Stimulated activated CD4-positive, alpha-beta T cell treated with anti-CD3 and anti-CD28 coated beads, Interleukin-12 subunit alpha, Interleukin-12 subunit beta, amount 100 ng/mL, for 48 hours (primary cell): ENCODE data around the gene MICAL2.

Experiments used
- DNase-seq, 3 donors: peaks; one replicate each; pipeline ENCODE4 v3.0.0-alpha.2; 2020; ENCODE audit warnings: low read depth in 2 of 3, low spot score in 1 of 3

MICAL2 gene

DNA sequence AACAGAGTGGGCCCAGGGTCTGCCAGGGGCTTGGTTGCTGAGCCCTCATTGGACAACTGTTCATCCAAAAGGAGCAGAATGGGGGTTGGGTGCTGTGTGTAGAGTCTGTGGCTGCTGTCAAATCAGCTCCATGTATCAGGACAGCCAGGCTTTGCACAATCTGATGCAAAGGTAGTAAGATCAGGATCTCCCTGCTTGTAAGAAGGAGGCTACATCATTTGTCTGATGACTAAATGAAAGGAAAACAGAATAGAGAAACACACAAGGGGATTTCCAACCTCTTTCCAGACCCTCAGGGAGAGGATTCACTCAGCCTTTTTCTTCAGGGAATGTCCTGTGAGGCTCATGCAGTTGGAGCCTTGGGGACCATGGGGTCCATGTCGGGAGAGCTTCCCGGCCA, 7.2 kb downstream of the MICAL2 start:
- no peak for DNase-seq

DNA sequence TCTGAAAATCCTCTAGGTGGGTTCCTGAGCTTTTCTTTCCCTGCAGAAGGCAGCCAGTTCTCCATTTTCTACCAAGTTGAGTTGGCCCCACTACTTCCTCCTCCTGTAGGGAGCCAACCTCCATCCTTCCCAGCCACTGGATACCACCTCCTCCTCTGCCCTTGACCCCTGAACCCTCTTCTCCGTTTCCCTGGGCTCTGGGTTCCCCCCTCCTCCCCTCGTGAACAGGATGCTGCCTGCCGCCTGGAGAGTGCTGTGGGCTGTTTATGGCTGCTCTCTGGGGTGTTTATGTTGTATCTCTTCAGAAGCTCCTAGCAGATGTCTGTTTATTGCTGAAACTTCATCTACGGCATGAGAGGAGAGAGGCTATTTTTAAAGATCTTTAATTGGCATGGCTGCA, 8.6 kb downstream of the MICAL2 start:
- DNase-seq: no peak

DNA sequence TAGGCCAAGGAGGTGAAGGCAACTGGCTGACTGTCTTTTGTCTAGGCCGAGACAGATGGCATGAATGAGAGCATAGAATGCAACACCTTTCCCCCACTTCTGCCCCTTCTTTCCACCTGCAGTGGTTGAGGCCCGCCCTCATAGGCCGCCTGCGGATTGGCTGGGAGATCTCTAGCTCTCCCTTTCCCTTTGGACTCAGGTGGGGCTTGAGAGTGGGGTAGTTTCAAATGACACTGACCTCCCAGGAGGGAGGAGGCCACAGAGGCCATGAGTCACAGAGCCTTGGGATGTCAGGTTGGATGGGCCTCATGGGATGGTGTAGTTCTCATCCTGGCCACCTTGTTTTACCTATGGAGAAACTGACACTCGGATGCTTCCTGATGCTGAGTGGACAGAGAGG, 9.1 kb downstream of the MICAL2 start:
- DNase-seq: no peak

DNA sequence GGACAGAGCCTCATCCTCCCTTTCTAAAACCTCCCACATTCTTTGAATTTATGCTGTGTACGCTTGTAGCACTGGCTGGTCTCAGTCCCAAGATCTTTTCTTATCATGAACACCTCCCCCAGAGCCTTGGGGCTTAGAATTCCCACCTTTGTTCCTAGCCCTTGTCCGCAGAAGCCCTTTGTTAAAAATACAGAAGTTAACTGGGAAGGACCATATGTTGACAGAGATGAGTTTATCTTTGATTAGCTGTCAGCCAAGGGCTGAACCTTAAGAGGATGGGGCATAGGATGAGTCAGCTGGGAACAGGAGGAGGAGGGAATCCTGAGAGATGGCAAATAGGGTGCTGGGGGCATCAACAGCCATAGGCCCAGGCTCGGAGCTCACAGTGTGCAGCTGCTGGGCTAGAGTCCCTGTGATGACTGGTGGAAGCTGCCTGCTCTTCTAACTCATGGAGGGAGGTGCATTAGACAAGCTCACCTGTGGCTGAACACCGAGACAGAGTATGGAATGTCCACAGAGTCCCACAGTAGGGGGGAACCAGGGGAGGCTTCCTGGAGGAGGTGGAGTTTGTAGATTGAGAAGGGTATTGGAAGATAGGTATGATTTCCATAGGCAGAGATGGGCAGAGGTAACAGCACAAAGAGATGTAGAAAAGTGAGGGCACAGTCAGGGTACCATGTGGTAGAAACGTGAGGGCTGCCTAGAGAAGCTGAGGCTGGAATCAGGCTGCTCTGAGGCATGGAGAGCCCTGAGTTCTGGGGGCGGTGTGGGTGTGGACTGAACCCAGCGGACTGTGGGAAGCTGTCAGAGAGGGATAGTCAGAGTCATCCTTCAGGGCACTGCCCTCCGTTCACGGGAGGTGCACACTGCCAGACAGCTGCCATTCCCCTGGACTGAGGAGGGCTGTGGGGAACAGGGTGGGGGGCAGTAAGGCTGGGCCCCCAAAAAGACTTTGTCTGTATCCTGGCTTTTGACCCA, 9.9 kb downstream of the MICAL2 start:
- DNase-seq: no peak

DNA sequence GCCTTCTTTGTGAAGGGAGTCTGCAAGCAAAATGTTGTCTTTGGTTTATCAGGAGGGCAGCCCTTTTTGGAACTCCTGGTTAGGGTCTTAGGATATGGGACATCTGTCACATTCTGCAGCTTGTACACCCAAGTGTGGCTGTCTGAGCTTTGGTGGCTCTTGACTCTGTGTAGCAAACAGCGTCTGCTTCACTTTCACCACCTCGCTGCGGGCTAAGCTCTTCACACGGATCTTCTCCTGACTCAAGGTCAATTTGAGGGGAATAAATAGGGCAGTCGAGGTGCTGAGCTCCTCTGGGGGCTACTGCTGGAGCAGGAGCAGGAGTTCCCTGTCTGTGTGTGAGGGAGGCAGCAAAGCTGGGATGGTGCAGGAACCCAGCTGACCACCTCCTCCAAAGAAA, 10.6 kb downstream of the MICAL2 start:
- DNase-seq: no peak

DNA sequence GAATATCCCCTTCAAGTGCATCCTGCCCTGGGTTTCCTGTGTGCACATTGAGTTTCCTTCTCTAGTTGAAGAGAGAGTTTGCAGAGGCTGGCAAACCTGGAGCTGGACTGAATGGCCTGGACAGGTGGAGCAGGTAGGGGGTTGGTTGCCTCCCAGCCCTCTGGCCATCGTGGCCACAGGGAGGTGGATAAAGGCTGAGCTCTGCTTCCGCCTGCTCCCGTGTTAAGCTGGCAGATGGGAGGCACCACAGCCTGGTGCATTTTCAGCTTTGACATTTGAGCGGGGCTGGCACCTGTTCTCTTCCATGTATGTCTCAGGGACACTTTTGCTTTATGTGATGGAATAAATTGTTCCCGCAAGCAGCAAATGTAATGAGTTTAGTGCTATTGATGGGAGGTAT, 11.1 kb downstream of the MICAL2 start:
- no peak for DNase-seq

DNA sequence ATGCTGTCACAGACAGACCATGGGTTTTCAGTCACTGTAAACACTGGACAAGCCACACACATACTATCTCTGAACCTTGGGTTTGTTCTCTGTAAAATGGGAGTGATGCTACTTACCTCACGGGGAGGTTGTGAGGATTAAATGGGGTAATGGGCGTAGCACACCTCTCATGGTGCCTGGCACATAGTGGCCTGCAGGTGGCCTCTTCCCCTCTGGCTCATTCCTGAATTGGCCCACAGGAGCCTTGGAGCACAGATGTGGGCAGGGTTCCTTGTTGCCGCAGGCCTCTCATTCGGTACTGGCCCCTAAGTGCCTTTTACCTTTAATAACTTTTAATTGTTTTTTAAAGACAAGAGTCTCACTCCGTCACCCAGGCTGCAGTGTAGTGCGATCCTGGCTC, 11.7 kb downstream of the MICAL2 start:
- no peak for DNase-seq

DNA sequence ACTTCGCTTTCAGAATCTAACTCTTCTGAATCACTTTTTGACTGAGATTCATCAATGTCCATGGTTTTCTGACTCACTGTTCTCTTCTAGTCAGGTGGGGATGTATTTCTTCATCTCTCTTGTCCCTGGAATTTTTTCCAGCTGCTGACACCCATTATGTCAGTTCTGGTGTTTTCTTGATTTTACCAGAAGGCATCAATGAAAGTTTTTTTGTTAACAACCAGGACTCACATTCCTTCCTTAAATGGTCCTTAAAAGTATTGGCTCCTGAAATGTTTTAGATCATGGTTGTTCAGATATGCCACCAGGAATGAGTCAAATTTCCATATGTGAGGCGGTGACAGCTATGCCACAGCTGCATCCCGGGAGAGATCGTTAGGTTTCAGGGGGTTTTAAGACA, 12.9 kb downstream of the MICAL2 start:
- no peak for DNase-seq

DNA sequence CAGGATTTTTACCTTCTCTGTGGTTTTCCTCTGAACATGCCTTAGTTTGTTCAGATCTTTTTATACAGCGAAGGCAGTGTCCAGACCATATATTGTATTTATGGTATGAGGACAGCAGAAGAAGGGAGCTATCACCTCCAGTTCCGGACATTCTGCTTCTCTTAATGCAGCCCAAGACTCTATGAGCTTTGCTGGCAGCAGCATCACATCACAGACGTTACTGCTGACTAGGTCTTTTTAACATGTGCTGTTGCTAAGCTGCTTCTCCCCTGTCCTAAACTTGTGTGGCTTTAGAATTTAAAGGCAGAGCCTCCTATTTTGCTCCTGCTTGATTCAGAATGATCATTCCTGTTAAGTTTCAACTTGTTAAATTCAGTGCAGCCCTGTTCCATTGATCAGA, 13.4 kb downstream of the MICAL2 start:
- DNase-seq: no peak

DNA sequence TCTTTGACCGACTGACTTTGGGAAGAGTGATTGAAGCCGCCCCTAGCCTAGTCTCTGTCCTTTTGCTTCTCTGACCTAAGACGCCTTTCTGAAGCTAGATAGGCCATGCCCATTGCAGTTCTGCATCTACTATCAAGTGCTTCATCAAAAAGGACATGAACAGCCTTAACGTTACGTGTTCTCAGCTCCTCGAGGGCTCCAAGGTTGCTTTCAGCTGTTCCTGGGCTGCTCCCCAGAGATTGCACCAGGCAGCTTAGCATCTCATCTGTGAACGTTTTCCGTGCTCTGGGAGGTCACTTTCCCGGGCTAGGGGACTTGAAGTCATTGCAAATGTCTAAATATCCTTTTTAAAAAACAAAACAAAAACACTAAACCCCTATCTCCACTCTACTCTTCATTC, 13.9 kb downstream of the MICAL2 start:
- DNase-seq: no peak

DNA sequence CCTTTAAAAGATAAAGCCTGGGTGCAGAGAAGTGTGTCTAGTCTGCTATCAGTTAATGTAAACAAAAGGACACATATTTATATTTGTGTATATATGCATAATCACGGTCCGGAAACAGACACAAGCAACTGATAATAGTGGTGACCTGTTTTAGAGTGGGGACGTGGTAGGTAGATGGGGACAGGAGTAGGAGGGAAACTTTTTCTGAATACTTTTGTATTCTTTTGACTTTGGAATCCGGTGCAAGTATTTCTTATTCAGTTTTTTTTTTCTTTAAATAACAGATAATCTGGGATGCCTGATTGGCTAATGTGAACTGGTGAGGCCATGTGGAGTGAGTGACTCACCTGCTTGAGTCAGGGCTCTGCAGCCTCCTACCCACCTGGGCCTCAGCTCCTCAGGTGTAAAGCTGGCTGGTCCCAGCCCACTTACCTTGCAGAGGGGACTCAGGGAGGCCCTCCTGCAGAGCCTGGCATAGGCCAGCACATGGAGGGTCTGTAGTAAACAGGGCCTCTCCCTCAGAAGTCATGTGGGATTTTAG, 15.3 kb downstream of the MICAL2 start:
- no peak for DNase-seq

DNA sequence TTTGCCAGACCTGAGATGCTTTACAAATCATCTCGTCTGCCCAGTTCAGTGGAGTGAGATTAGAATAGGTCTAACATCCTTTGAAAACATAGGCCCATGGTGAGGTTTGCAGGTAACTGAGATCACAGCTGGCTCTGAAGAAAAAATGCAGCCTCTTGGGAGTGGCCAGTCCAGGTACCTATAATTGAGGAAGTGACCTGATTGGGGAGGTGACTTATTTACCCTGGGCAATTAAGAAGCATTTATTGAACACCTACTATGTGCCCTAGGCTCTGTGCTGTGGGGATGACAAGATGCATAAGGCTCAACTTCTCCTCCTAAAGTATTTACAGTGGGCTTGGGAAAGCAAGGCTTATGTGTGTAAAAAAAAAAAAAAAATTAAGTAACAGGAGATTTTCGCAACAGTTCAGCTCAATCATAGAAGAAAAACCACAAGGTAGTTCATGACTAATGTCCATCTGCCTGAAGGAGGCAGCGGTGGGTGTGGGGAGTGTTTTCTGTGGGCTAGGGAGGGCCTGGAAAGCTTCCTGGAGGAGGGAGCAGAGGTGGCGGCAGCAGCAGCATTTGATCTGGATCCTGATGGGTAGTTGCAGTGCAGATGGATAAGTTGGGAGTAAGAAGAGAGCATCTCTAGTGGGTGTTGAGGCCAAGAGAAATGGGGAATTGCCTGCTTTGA, 16.1 kb downstream of the MICAL2 start:
- DNase-seq: no peak

DNA sequence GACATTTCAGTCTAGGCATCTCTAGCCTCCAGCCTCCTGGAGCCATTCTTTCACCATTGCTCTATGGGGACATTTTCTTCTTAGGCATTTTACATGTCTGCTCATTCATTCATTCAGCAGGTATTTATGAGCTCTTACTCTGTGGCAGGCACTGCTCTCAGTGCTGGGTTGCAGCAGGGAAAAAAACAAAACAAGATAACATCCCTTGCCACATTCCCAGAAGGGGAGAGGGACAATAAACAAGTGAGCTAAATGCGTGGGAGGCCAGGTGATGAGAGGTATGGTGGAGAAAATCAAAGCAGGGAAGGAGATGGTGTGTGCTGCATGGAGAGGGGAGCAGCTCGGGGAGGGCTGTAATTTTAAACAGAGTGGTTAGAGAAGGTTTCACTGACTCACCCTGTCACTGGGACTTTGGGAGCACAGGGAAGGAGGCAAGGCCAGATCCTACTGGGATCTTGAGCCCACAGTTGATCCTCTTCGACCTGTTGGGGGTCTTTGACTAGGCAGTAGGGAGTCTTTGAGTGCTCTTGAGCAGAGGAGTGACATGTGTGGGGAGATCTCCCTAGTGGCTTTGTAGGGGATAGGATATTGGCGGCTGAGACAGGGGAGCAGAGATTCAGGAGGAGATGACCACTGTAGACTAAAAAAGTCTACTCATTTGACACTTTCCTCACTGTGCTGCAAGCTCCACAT, 17.0 kb downstream of the MICAL2 start:
- no peak for DNase-seq

DNA sequence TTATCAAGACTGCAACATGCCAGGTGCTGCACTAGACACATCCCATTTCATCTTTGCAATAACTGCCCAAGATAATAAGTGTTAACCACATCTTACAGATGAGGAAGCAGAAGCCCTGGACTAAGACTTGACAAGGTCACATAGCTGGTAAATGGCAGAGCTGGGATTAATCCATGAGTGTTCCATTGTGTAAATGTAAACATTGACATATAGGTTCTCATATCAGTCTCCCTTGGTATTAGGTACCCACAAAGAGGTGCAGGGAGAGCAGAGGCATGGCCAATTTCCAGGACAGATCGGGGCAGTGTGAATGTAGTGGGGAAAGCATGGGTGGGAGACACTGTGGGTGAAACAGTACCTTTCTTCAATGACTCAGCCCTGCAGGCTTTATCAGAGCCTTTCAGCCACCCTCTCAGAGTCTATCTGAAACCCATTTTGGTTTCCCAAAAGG, 17.9 kb downstream of the MICAL2 start:
- DNase-seq: no peak

DNA sequence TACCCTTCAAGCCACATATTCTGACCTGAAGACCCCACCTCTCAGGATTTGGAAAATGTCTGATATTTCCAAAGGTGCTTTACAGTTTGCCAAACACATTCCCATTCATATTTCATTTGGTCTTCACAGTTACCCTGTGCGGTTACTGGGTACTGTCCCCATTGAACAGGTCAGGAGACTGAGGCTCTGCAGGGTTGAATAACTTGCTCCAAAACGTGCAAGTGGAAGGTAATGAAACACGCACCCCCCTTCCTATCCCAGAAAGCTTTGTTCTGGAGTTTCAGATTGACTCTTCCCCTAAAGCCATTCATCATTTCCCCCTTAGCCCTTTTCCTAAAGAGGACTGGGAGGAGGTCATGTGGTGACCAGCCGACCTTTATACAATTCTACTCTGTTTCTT, 18.8 kb downstream of the MICAL2 start:
- no peak for DNase-seq

DNA sequence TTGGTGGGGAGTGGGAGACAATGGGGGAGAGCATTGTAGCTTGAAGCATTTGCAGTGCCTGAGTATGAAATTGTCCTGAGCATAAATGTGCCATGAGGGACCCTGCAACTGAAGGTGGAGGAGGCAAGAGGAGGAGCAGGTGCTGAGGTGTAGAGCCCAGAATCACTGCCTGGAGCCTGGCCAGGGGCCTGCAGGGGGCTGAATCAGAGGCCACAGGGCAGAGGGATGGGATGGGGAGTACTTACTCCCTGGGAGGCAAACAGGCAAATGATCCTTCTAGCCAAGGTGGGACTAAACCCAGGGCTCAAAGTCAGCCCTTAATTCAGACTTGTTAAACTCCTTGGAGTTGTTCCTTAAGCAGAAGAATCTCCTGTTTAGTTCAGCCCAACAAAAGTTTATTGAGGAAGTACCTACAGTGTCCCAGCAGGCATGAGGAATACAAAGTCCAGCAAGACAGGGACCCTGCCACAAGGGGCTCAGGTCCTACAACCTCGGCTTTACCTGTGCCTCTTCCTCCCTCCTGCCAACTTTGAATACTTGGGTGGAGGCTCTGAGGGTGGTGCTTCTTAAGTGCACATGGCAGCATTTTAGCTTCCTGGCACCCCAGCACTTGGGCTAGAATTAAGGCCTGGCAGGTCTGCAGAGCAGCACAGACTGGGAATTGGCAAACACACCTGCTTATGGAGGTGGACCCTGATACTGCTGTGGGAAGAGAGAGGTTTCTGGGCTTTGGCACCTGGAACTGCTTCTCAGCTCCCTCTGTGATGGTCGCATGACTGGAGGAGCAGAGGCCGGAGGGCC, 20.0 kb downstream of the MICAL2 start:
- DNase-seq: no peak

DNA sequence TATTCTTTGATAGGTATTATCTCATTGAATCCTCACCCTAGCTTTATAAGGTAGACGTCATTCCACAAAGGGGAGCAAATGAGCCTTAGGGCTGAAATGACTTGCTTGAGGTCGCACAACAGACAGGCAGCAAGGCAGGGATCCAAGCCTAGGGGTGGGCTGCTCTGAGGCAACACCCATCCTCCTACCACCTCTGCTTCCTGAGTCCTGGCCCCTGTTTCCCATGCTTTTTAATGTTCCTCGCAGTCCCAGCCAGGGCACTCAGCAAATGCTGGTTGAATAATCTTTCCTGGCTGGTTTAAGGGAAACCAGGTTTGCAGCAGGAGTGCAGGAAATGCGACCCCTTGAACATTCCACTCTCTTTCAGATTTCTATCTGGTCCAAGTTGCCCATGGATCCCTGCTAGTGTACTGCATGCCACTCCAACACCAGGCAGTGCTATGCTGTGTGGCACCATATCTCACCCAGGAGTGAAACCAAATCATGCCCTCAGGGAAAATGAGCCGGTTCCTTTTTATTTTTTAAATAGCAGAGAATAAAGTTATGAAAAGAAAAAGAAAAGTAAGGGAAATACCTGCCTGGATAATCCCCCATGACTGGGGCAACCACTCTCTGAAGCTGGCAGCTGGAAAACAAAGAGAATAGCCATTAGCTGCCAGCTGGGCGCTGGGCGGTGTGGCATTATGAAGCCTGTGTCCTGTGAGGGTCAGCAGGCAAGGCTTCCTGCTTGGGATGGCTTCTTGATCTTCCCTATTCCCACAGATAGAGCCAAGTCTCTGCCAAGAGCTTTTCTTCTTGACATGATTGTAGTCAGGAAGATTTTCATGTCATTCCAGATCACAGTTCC, 21.8 kb downstream of the MICAL2 start:
- no peak for DNase-seq

DNA sequence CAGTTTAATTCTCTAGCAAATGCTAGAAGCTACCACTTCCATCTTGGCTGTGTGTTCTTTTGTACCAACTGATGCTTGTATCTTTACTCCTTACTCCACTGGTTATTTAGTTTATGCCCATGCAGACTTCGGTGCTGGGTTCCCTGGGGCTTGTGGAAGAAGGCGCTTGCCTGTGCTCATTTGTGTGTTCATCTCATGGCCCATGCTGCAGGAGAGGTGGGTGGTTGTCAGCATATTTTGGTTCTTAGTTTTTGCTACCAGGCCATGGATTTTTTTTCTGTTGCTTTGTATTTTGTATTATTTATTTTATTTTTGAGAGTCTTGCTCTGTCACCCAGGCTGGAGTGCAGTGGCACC, 22.4 kb downstream of the MICAL2 start:
- no peak for DNase-seq

DNA sequence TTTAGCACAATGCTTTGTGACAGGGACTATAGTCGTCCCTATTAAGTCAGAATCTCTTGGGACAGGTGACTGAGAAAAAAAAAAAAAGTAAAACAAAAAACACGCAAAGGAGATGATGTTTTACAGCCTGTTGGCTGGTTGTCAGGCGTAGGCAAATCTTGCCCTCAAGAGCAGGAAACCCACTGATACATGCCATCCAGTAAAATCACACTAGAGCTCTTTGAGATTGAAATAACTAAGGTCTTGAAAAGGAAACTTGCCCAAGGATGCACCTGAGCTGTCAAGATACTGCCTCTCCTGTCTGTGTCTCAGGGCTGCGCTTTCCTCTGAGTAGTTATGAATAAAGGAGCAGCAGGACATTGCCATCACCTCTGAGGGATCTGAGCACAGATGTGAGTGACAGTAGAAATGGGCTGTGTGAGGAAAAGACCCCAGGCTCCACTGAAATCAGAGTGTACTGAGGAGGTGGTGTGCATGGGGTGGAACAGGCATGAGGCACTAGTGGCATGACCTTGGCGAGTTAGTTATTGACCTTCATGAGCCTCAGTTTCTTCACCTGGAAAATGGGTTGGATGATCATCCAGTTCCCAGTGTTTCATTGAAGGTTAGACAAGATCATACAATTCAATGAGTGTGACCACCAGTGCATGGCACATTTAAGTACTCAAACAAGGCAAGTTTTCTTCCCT, 23.3 kb downstream of the MICAL2 start:
- DNase-seq: no peak

DNA sequence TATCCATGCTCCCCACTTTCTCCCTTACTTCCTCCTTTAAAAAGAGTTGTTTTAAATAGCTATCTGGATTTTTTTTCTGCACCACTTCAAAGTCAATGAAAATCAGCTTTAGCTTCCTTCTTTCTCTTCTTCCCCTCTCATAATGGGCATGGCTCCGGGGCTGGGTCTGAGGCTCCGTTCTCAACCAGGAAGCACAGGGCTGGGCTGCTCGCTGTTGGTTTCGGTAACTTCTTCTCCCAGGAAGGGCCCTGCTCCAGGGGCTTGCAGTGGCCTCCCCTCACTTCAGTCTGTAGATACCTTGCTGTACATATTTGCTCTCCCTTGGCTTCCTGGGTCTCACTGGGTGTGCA, 23.8 kb downstream of the MICAL2 start:
- no peak for DNase-seq
